ENCODE data around the gene LCT.

DNA sequence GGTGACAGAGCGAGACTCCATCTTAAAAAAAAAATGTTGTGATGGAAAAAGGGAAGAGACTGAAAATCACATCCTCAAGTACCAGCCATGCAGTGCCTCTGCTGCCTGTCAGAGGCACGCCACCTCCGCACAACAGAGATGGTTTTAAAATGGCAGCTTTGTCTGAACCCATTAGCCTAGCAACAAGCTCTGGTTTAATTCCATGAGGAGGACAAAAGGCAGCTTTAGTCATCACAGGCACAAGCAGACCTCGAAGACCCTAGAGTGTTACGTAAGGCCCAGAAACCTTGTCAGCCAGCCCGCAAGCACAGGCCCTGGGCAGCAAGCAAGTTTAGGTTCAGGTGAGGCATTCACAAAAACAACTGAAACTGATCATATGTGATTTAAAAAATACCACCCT lies 10.4 kb downstream of the LCT start:
- TF ChIP-seq, protein P1, sequence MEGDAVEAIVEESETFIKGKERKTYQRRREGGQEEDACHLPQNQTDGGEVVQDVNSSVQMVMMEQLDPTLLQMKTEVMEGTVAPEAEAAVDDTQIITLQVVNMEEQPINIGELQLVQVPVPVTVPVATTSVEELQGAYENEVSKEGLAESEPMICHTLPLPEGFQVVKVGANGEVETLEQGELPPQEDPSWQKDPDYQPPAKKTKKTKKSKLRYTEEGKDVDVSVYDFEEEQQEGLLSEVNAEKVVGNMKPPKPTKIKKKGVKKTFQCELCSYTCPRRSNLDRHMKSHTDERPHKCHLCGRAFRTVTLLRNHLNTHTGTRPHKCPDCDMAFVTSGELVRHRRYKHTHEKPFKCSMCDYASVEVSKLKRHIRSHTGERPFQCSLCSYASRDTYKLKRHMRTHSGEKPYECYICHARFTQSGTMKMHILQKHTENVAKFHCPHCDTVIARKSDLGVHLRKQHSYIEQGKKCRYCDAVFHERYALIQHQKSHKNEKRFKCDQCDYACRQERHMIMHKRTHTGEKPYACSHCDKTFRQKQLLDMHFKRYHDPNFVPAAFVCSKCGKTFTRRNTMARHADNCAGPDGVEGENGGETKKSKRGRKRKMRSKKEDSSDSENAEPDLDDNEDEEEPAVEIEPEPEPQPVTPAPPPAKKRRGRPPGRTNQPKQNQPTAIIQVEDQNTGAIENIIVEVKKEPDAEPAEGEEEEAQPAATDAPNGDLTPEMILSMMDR (IDR thresholded peaks at IDR 0.05) = no peak
- TF ChIP-seq RAD21 (IDR thresholded peaks at IDR 0.05; ENCODE audit: low read length) (no peak), POLR2AphosphoS5 (IDR thresholded peaks at IDR 0.05; ENCODE audit: low read depth, low read length) (no peak), SIN3A (IDR thresholded peaks at IDR 0.05; ENCODE audit: borderline replicate concordance, low read depth, low read length) (no peak)
- TF ChIP-seq, protein P2, sequence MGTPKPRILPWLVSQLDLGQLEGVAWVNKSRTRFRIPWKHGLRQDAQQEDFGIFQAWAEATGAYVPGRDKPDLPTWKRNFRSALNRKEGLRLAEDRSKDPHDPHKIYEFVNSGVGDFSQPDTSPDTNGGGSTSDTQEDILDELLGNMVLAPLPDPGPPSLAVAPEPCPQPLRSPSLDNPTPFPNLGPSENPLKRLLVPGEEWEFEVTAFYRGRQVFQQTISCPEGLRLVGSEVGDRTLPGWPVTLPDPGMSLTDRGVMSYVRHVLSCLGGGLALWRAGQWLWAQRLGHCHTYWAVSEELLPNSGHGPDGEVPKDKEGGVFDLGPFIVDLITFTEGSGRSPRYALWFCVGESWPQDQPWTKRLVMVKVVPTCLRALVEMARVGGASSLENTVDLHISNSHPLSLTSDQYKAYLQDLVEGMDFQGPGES (IDR thresholded peaks at IDR 0.05; ENCODE audit: low read depth, low read length) = no peak
- TF ChIP-seq, protein P3, sequence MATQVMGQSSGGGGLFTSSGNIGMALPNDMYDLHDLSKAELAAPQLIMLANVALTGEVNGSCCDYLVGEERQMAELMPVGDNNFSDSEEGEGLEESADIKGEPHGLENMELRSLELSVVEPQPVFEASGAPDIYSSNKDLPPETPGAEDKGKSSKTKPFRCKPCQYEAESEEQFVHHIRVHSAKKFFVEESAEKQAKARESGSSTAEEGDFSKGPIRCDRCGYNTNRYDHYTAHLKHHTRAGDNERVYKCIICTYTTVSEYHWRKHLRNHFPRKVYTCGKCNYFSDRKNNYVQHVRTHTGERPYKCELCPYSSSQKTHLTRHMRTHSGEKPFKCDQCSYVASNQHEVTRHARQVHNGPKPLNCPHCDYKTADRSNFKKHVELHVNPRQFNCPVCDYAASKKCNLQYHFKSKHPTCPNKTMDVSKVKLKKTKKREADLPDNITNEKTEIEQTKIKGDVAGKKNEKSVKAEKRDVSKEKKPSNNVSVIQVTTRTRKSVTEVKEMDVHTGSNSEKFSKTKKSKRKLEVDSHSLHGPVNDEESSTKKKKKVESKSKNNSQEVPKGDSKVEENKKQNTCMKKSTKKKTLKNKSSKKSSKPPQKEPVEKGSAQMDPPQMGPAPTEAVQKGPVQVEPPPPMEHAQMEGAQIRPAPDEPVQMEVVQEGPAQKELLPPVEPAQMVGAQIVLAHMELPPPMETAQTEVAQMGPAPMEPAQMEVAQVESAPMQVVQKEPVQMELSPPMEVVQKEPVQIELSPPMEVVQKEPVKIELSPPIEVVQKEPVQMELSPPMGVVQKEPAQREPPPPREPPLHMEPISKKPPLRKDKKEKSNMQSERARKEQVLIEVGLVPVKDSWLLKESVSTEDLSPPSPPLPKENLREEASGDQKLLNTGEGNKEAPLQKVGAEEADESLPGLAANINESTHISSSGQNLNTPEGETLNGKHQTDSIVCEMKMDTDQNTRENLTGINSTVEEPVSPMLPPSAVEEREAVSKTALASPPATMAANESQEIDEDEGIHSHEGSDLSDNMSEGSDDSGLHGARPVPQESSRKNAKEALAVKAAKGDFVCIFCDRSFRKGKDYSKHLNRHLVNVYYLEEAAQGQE (IDR thresholded peaks at IDR 0.05; ENCODE audit: low read depth, low read length) = no peak

All from SK-N-SH (cell line).